ENCODE results near the gene ZNF208. TPM values are rescaled to one million over a fixed set of nuclear protein-coding genes. Genes with fewer than 3 reads are reported as not detected.
"Not testable (repeated sequence)": the region's sequence is repeated elsewhere in the genome, so short reads cannot be mapped to it uniquely, and the experiment has no call there.

ZNF208 gene
- total RNA-seq, 1 donor from 2014 or later, result not detected

DNA sequence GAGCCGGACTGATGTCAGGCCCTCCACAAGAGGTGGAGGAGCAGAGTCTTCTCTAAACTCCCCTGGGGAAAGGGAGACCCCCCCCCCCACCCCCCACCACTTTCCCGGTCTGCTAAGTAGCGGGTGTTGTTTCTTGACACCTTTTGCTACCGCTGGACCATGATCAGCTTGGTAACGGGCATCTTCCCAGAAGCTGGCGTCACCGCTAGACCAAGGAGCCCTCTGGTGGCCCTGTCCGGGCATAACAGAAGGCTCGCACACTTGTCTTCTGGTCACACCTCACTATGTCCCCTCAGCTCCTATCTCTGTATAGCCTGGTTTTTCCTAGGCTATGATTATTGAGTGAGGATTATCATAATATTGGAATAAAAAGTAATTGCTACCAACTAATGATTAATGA is 120.7 kb downstream of the ZNF208 start:
- H3K36me3 Mint-ChIP-seq (ENCODE audit: insufficient read depth); DNase-seq (ENCODE audit: low spot score, unreplicated experiment); H3K4me1 Mint-ChIP-seq (ENCODE audit: low read depth); H3K27ac Mint-ChIP-seq; H3K4me3 Mint-ChIP-seq (ENCODE audit: low read depth); H3K27me3 Mint-ChIP-seq: not testable (repeated sequence)
- peak; percentile 35 for TF ChIP-seq CTCF (IDR thresholded peaks at IDR 0.05; ENCODE audit: unreplicated experiment)
- peaks cover 49% of the 10 kb centered on the region for H3K9me3 Mint-ChIP-seq (ENCODE audit: low read depth)

DNA sequence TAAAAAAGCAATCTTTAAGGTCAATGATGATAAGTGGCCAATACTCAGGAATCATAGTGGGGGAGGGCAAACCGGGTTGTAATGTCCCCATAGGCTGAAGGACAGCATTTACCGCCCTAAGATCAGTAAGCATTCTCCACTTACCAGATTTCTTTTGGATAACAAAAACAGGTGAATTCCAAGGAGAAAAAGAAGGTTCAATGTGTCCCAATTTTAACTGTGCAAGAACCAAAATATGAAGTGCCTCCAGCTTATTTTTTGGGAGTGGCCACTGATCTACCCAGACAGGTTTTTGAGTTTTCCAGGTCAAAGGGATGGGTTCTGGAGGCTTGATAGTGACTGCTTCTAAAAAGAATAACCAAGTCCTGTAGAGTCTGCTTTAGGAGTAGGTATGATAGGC is 125.2 kb downstream of the ZNF208 start:
- not testable (repeated sequence) for H3K36me3 Mint-ChIP-seq (ENCODE audit: insufficient read depth); H3K4me1 Mint-ChIP-seq (ENCODE audit: low read depth); DNase-seq (ENCODE audit: low spot score, unreplicated experiment); H3K4me3 Mint-ChIP-seq (ENCODE audit: low read depth); H3K27ac Mint-ChIP-seq; H3K27me3 Mint-ChIP-seq
- peaks cover 43% of the 10 kb centered on the region for H3K9me3 Mint-ChIP-seq (ENCODE audit: low read depth)

- H3K36me3 Mint-ChIP-seq (ENCODE audit: insufficient read depth), result not testable (repeated sequence)
- H3K9me3 Mint-ChIP-seq (ENCODE audit: low read depth), result peaks cover 48% of the 10 kb centered on the region
Observed at GRCh38 chr19:21884786-21885185, 126.0 kb downstream of the ZNF208 start.

DNA sequence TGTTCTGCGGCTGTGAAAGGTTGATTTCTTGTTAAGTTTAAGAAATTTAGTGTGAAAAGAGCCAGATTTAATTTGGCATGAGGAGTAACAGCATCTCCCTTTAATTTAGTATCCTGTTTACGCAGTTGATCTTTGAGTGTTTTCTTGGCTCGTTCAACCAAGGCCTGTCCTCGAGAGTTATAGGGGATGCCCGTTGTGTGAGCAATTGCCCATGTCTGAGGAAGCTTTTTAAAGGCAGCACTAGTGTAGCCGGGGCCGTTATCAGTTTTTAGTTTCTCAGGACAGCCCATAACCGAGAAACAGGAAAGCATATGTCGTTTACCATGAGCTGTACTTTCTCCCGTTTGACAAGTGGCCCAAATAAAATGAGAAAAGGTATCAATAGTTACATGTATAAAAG is 127.2 kb downstream of the ZNF208 start:
- TF ChIP-seq CTCF (IDR thresholded peaks at IDR 0.05; ENCODE audit: unreplicated experiment), result no peak
- Mint-ChIP-seq H3K4me1 (ENCODE audit: low read depth) (no peaks in the 10 kb centered on the region), H3K9me3 (ENCODE audit: low read depth) (peaks cover 46% of the 10 kb centered on the region), H3K4me3 (ENCODE audit: low read depth) (no peak overlapping the region), H3K27ac (no peak overlapping the region), H3K27me3 (no peaks in the 10 kb centered on the region), H3K36me3 (ENCODE audit: insufficient read depth) (no peaks in the 10 kb centered on the region)
- DNase-seq (ENCODE audit: low spot score, unreplicated experiment), result no peak

More at GRCh38 chr19:21884786-21885185, 126.0 kb downstream of the ZNF208 start:
- not testable (repeated sequence) for H3K27ac Mint-ChIP-seq; H3K4me3 Mint-ChIP-seq (ENCODE audit: low read depth); DNase-seq (ENCODE audit: low spot score, unreplicated experiment); H3K27me3 Mint-ChIP-seq; H3K4me1 Mint-ChIP-seq (ENCODE audit: low read depth)

Other genes with a start within 250 kb of the ZNF208 start
- gene ZNF100, start 243.4 kb downstream of the ZNF208 start, total RNA-seq, result 33.3 and 34.7 TPM in 2 replicates
- gene ZNF43, start 174.8 kb downstream of the ZNF208 start, total RNA-seq, result 77.2 and 84.2 TPM in 2 replicates
- not detected in 2 replicates for gene ZNF257, start 41.5 kb upstream of the ZNF208 start, total RNA-seq
- not detected in 2 replicates for gene ZNF676, start 186.0 kb upstream of the ZNF208 start, total RNA-seq

All from progenitor cell of endocrine pancreas (in vitro differentiated cells).